Keratinocyte (primary cell): ENCODE results near the gene C17orf114.

Experiments
- DNase-seq: peaks from one replicate; pipeline ENCODE4 v3.0.0-alpha.2; 2011; ENCODE audit warnings: low read depth, missing footprints, low spot score
- FAIRE-seq: peaks from 2 replicates; lab custom pipeline; 2011; peaks lifted over from hg19 to GRCh38; lab: Jason Lieb, UNC
- H2AFZ ChIP-seq: 2 replicates; pipeline ENCODE4 v1.6.0; 2012; ENCODE audit warnings: low read length, control low read depth, inconsistent platforms; ENCODE audit not compliant: control insufficient read depth
- H3K27ac ChIP-seq: 2 replicates; pipeline ENCODE4 v1.5.1; 2011; ENCODE audit warnings: low read length; ENCODE audit not compliant: control insufficient read depth, insufficient read depth
- H3K27me3 ChIP-seq: 3 replicates; pipeline ENCODE4 v1.6.0; 2011; ENCODE audit warnings: low read length; ENCODE audit not compliant: control insufficient read depth, insufficient read depth; ENCODE audit errors: extremely low read depth
- H3K36me3 ChIP-seq, 2 experiments: 2 replicates in 1 of 2; 3 replicates in 1 of 2; pipeline ENCODE4 v1.5.1; 2011; ENCODE audit warnings: low read length in 2 of 2, mild to moderate bottlenecking in 1 of 2; ENCODE audit not compliant: control insufficient read depth in 2 of 2, insufficient read depth in 2 of 2; ENCODE audit errors: extremely low read depth in 1 of 2
- H3K4me1 ChIP-seq: 3 replicates; pipeline ENCODE4 v1.5.1; 2011; ENCODE audit warnings: low read length; ENCODE audit not compliant: control insufficient read depth, insufficient read depth; ENCODE audit errors: extremely low read depth
- H3K4me2 ChIP-seq: 3 replicates; pipeline ENCODE4 v1.6.0; 2011; ENCODE audit warnings: low read depth, low read length; ENCODE audit not compliant: control insufficient read depth, insufficient read depth; ENCODE audit errors: extremely low read depth
- H3K4me3 ChIP-seq, 3 experiments: fragments of 200-600 bp in 1 of 3; sonication (generic) in 1 of 3; 2 replicates in 2 of 3; 3 replicates in 1 of 3; pipeline ENCODE4 v1.5.1; 2011 to 2016; ENCODE audit warnings: low read length in 3 of 3, mild to moderate bottlenecking in 3 of 3, control low read depth in 2 of 3, inconsistent platforms in 1 of 3, low read depth in 1 of 3, mixed read lengths in 1 of 3, mixed run types in 1 of 3, moderate library complexity in 1 of 3; ENCODE audit not compliant: control insufficient read depth in 2 of 3, insufficient read depth in 2 of 3; ENCODE audit errors: extremely low read depth in 1 of 3
- H3K79me2 ChIP-seq: 2 replicates; pipeline ENCODE4 v1.6.0; 2012; ENCODE audit warnings: low read length; ENCODE audit not compliant: control insufficient read depth, insufficient read depth
- H3K9ac ChIP-seq: 3 replicates; pipeline ENCODE4 v1.6.0; 2011; ENCODE audit warnings: low read length; ENCODE audit not compliant: control insufficient read depth, insufficient read depth; ENCODE audit errors: extremely low read depth
- H3K9me1 ChIP-seq: 3 replicates; pipeline ENCODE4 v1.6.0; 2011; ENCODE audit warnings: low read length; ENCODE audit not compliant: control insufficient read depth, insufficient read depth; ENCODE audit errors: extremely low read depth
- H3K9me3 ChIP-seq: 2 replicates; pipeline ENCODE4 v1.5.1; 2012; ENCODE audit warnings: low read depth, low read length; ENCODE audit not compliant: control insufficient read depth
- H4K20me1 ChIP-seq: 3 replicates; pipeline ENCODE4 v1.6.0; 2011; ENCODE audit warnings: low read length; ENCODE audit not compliant: control insufficient read depth, insufficient read depth; ENCODE audit errors: extremely low read depth
- EZH2 ChIP-seq: IDR thresholded peaks from one replicate; pipeline ENCODE4 v1.6.1; 2012; ENCODE audit warnings: inconsistent platforms, mild to moderate bottlenecking, low read length, moderate library complexity
- dilution Hi-C: fragments of 300-500 bp; cut with MboI; formaldehyde crosslinking; loops from one replicate; pipeline ENCODE4 v1.7.0; 2020; ENCODE audit warnings: low sequenced_read_pairs; ENCODE audit not compliant: extremely low pct_ligation_motif_present
- TF ChIP-seq, protein P1 (sequence below), 3 experiments: IDR thresholded peaks in 1 of 3; conservative IDR thresholded peaks in 1 of 3; optimal IDR thresholded peaks in 1 of 3; 2 replicates in 2 of 3; 3 replicates in 1 of 3; pipeline versions ENCODE3 to v1.5.1; 2011; ENCODE audit warnings: low read length in 3 of 3, mild to moderate bottlenecking in 3 of 3, moderate library complexity in 2 of 3, control low read depth in 1 of 3, inconsistent platforms in 1 of 3; ENCODE audit not compliant: insufficient read depth in 2 of 3; ENCODE audit errors: extremely low read depth in 1 of 3

C17orf114 gene

DNA sequence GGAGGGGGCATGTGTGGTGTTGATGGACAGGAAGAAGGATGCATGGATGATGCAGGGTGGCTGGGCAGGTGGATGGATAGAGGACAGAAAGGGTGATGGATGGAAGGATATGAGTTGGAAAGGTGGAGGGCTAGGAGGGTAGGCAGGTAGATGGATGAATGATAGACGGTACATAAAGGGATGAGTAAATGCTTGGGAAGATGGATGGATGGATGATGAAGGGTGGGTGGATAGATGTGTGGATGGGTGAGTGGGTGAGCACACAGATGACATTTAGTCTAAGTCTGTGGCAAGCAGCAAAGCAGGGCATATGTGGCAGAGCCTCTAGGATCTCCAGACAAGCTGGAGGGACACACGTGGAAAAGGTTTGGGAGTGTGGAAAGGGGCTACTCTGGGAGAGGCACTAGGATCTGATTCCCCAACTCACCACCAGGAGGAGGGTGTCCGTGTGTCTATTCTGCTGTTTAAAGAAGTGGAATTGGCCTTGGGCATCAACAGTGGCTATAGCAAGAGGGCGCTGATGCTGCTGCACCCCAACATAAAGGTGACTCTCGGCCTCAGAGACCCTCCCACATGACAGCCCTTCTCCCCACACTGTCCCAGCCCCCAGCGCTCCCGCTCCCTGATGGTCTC is 13.0 kb upstream of the C17orf114 start:
- TF ChIP-seq, protein P1, sequence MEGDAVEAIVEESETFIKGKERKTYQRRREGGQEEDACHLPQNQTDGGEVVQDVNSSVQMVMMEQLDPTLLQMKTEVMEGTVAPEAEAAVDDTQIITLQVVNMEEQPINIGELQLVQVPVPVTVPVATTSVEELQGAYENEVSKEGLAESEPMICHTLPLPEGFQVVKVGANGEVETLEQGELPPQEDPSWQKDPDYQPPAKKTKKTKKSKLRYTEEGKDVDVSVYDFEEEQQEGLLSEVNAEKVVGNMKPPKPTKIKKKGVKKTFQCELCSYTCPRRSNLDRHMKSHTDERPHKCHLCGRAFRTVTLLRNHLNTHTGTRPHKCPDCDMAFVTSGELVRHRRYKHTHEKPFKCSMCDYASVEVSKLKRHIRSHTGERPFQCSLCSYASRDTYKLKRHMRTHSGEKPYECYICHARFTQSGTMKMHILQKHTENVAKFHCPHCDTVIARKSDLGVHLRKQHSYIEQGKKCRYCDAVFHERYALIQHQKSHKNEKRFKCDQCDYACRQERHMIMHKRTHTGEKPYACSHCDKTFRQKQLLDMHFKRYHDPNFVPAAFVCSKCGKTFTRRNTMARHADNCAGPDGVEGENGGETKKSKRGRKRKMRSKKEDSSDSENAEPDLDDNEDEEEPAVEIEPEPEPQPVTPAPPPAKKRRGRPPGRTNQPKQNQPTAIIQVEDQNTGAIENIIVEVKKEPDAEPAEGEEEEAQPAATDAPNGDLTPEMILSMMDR (optimal IDR thresholded peaks at IDR 0.05 in 1 of 3, IDR thresholded peaks at IDR 0.05 in 1 of 3, conservative IDR thresholded peaks at IDR 0.05 in 1 of 3; ENCODE audit: extremely low read depth in 1 of 3, insufficient read depth in 2 of 3, low read length in 3 of 3), result peak; percentile 13 to 49 (median 36)
- no peak for TF ChIP-seq EZH2
- dilution Hi-C loops, result no loop called here
- H3K4me2 ChIP-seq, result no peak overlapping the region
- no peak overlapping the region for H3K9ac ChIP-seq
- no peak overlapping the region for H3K4me3 ChIP-seq
- H3K27me3 ChIP-seq, result no peaks in the 10 kb centered on the region
- H3K9me1 ChIP-seq, result no peaks in the 10 kb centered on the region
- no peaks in the 10 kb centered on the region for H3K4me1 ChIP-seq
- H3K79me2 ChIP-seq, result no peaks in the 10 kb centered on the region
- DNase-seq (no peak), FAIRE-seq (no peak)
- H2AFZ ChIP-seq, result no peak overlapping the region
- H3K27ac ChIP-seq, result no peak overlapping the region
- no peaks in the 10 kb centered on the region for H3K9me3 ChIP-seq
- no peaks in the 10 kb centered on the region for H4K20me1 ChIP-seq
- peaks cover 21 to 25% of the 10 kb centered on the region in 2 experiments for H3K36me3 ChIP-seq

DNA sequence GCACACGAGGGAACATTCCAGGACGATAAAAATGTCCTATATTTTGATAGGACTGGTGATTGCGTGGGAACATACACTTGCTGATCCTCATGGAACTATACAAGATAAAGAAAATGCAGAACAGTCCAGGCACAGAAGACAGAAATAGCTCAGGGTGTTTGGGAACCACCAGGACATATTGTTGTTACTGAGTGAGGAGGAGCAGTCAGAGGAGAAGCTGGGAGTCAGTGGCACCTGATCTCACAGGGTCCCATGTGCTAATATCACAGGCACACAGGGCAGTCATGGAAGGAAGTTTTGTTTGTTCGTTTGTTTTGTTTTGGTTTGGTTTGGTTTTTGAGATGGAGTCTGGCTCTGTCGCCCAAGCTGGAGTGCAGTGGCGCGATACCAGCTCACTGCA is 10.6 kb upstream of the C17orf114 start:
- H3K4me1 ChIP-seq, result peaks cover 7% of the 10 kb centered on the region
- no peak overlapping the region for H2AFZ ChIP-seq
- dilution Hi-C loops, result no loop called here
- FAIRE-seq, result no peak
- TF ChIP-seq, protein P1 (optimal IDR thresholded peaks at IDR 0.05 in 1 of 3, IDR thresholded peaks at IDR 0.05 in 1 of 3, conservative IDR thresholded peaks at IDR 0.05 in 1 of 3; ENCODE audit: extremely low read depth in 1 of 3, insufficient read depth in 2 of 3, low read length in 3 of 3), result no peak
- H3K79me2 ChIP-seq, result peaks cover 2% of the 10 kb centered on the region
- no peak overlapping the region for H3K4me3 ChIP-seq
- no peaks in the 10 kb centered on the region for H3K9me1 ChIP-seq
- H4K20me1 ChIP-seq, result no peaks in the 10 kb centered on the region
- no peak overlapping the region for H3K27ac ChIP-seq
- no peak for DNase-seq
- H3K27me3 ChIP-seq, result no peaks in the 10 kb centered on the region
- no peaks in the 10 kb centered on the region for H3K9me3 ChIP-seq
- peaks cover 26 to 30% of the 10 kb centered on the region in 2 experiments for H3K36me3 ChIP-seq
- H3K9ac ChIP-seq, result no peak overlapping the region
- no peak overlapping the region for H3K4me2 ChIP-seq
